Measurements from ENCODE around the gene PBXIP1. TPM values are rescaled to one million over a fixed set of nuclear protein-coding genes. Genes with fewer than 3 reads are reported as not detected.

The PBXIP1 gene
- total and polyA plus RNA-seq, 10 of the 15 experiments (the other 5 are each of a cell fraction or from before 2014, with no cell fraction given) = 0.63 to 25.6 (median 15.4) TPM

DNA sequence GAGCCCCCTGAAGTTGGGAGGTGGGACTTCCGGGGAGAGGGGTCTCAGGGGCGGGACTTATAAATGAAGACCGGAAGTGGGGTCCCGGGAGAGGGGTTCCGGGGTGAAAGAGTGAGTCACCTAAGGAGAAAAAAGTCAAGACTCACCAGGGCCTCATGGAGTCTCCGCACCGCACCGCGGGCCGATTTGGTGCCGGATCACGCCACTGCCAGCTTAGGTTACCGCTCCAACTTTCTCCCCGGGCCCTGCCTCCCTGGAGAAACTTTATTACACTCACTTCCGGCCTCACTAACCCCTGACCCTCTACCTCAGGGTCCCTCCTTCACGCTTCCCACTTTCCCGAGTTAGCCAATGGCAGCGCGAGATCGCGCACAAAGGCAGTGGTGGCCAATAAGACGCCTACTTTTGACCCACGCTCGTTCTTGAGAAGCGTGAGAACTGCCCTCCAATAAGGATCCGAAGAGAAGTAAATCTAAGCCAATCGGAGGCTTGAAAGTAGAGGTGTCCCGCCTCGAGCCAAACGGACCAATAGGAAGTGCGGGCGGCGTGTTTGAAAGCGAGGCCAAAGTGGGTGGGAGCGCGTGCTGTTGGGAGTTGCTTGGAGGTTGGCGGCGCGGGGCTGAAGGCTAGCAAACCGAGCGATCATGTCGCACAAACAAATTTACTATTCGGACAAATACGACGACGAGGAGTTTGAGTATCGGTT, 18.4 kb upstream of the PBXIP1 start, which contains the start of gene CKS1B (continued):
- TF ChIP-seq PAX8 (IDR thresholded peaks at IDR 0.05) (no peak), SMAD5 (IDR thresholded peaks at IDR 0.05; ENCODE audit: low read depth) (peak; percentile 64; the same call in 1 of the 2 replicates), SMC3 (IDR thresholded peaks at IDR 0.05; ENCODE audit: borderline replicate concordance, low read length) (no peak), CEBPB (IDR thresholded peaks at IDR 0.05; ENCODE audit: borderline replicate concordance in 1 of 2, low read depth in 2 of 2, low read length in 2 of 2) (no peak)
- TF ChIP-seq, protein P1, sequence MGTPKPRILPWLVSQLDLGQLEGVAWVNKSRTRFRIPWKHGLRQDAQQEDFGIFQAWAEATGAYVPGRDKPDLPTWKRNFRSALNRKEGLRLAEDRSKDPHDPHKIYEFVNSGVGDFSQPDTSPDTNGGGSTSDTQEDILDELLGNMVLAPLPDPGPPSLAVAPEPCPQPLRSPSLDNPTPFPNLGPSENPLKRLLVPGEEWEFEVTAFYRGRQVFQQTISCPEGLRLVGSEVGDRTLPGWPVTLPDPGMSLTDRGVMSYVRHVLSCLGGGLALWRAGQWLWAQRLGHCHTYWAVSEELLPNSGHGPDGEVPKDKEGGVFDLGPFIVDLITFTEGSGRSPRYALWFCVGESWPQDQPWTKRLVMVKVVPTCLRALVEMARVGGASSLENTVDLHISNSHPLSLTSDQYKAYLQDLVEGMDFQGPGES (IDR thresholded peaks at IDR 0.05) = peak; percentile 95

DNA sequence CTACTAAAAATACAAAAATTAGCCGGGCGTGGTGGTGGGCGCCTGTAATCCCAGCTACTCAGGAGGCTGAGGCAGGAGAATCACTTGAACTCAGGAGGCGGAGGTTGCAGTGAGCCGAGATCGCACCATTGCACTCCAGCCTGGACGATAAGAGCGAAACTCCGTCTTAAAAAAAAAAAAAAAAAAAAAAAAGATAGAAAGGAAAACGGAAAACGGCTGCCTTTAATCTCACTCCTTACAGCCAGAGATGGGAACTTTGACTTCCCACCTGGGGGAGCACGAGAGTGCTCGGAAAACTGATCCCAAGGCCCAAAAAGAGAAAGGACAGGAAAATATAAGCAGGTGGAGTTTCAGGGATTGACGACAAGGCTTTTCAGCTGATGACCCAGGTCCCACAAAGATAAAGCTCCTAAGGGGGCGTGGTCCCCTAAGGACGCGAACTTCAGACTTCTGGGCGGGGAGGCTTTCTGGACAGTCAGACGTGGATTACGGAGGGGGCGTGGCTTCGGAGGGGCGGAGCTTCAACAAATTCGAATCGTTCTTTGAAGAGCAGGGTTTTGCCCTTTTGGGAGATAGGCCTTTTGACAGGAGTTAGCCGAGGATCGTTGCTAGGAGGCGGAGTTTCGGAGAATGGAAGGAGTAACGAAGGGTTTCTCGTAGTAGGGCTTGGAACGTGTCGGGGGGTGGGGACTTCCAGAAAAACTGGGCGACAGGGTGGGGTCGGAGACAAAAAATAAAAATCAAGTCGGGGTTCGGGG, 17.6 kb upstream of the PBXIP1 start:
- no TSS peak for BruUV-seq (replicated peaks)
- no peak for FAIRE-seq
- peak; percentile 52 for ATAC-seq
- TF ChIP-seq TCF12 (IDR thresholded peaks at IDR 0.05; ENCODE audit: low read depth, low read length) = no peak
- peak; percentile 63 for TF ChIP-seq SMAD1 (IDR thresholded peaks at IDR 0.05; ENCODE audit: low read depth, partially characterized antibody)
- TF ChIP-seq, protein P2, sequence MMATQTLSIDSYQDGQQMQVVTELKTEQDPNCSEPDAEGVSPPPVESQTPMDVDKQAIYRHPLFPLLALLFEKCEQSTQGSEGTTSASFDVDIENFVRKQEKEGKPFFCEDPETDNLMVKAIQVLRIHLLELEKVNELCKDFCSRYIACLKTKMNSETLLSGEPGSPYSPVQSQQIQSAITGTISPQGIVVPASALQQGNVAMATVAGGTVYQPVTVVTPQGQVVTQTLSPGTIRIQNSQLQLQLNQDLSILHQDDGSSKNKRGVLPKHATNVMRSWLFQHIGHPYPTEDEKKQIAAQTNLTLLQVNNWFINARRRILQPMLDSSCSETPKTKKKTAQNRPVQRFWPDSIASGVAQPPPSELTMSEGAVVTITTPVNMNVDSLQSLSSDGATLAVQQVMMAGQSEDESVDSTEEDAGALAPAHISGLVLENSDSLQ (IDR thresholded peaks at IDR 0.05) = peak; percentile 82
- TF ChIP-seq NR2C1 (IDR thresholded peaks at IDR 0.05) = no peak
- TF ChIP-seq SREBF2 (IDR thresholded peaks at IDR 0.05; ENCODE audit: low read length) = no peak
- no peak for TF ChIP-seq YY1 (IDR thresholded peaks at IDR 0.05; ENCODE audit: low read depth, low read length)
- TF ChIP-seq POLR2A (IDR thresholded peaks at IDR 0.05; ENCODE audit: low read depth, low read length) = peak; percentile 57
- no peak for TF ChIP-seq BACH1 (IDR thresholded peaks at IDR 0.05; ENCODE audit: borderline replicate concordance)
- TF ChIP-seq ASH2L (IDR thresholded peaks at IDR 0.05; ENCODE audit: borderline replicate concordance, low read depth) = no peak
- TF ChIP-seq NBN (IDR thresholded peaks at IDR 0.05) = peak; percentile 97
- peak; percentile 64 for TF ChIP-seq POLR2AphosphoS5 (IDR thresholded peaks at IDR 0.05; ENCODE audit: low read length)
- TF ChIP-seq MEF2B (IDR thresholded peaks at IDR 0.05; ENCODE audit: partially characterized antibody, poor library complexity, severe bottlenecking) = peak; percentile 72
- TF ChIP-seq, protein P3, sequence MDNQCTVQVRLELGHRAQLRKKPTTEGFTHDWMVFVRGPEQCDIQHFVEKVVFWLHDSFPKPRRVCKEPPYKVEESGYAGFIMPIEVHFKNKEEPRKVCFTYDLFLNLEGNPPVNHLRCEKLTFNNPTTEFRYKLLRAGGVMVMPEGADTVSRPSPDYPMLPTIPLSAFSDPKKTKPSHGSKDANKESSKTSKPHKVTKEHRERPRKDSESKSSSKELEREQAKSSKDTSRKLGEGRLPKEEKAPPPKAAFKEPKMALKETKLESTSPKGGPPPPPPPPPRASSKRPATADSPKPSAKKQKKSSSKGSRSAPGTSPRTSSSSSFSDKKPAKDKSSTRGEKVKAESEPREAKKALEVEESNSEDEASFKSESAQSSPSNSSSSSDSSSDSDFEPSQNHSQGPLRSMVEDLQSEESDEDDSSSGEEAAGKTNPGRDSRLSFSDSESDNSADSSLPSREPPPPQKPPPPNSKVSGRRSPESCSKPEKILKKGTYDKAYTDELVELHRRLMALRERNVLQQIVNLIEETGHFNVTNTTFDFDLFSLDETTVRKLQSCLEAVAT (IDR thresholded peaks at IDR 0.05) = peak; percentile 54; the same call in 1 of the 2 replicates
- no peak for TF ChIP-seq SMC3 (IDR thresholded peaks at IDR 0.05; ENCODE audit: borderline replicate concordance, low read length)

More for the DNA sequence above, 17.6 kb upstream of the PBXIP1 start:
- in situ Hi-C loops (cut with MboI) = no loop called here
- peak; percentile 91 for DNase-seq (ENCODE audit: low read depth, low spot score)
- Histone ChIP-seq H3K4me3 (peak overlapping the region; percentile 61), H2AFZ (ENCODE audit: control insufficient read depth, low read depth, low read length) (peak overlapping the region; percentile 45), H3K27me3 (replicated peaks in 1 of 2; ENCODE audit: control insufficient read depth in 2 of 2, insufficient read depth in 2 of 2, low read length in 1 of 2) (no peaks in the 10 kb centered on the region), H4K20me1 (ENCODE audit: control insufficient read depth, insufficient read depth) (no peaks in the 10 kb centered on the region), H3K9me3 (replicated peaks; ENCODE audit: control insufficient read depth, insufficient read depth, low read length) (no peaks in the 10 kb centered on the region), H3K9ac (ENCODE audit: control insufficient read depth, insufficient read depth, low read length) (peak overlapping the region; percentile 93), H3K4me1 (ENCODE audit: control insufficient read depth, insufficient read depth, low read length) (peaks cover 31% of the 10 kb centered on the region), H3K4me2 (ENCODE audit: control insufficient read depth, insufficient read depth) (peak overlapping the region; percentile 88), H3K79me2 (ENCODE audit: control insufficient read depth, insufficient read depth, low read length) (peaks cover 78% of the 10 kb centered on the region), H3K27ac (ENCODE audit: control insufficient read depth, insufficient read depth) (peak overlapping the region; percentile 96), H3K36me3 (ENCODE audit: control insufficient read depth in 2 of 2, insufficient read depth in 2 of 2, low read length in 1 of 2) (peaks cover 0 to 10% of the 10 kb centered on the region in 2 experiments; a peak in 2 of 4 replicates)
- RAD21 ChIA-PET (ENCODE audit: unreplicated experiment) = interaction anchor here (0.7 to 1.7 kb wide), 18 partner anchors 9 to 112 kb away, joined by 3 to 16 read pairs (median 4); partner anchors contain the start of genes ADAM15, FLAD1, KCNN3 and PBXIP1
- 4% methylated on average over 34 of the region's 37 CpGs for WGBS (ENCODE audit: insufficient coverage, insufficient replicate concordance, low lambda C conversion rate, missing lambda C conversion rate)
- SMC1A ChIA-PET (ENCODE audit: uncharacterized antibody, unreplicated experiment) = interaction anchor here (0.6 to 5.4 kb wide), 15 partner anchors 10 to 414 kb away, joined by 3 to 30 read pairs (median 4); partner anchors contain the start of genes FLAD1, KCNN3 and PBXIP1
- intact Hi-C loops (cut with micrococcal nuclease; ENCODE audit: unreplicated experiment) = loop anchor here (1.0 to 5.0 kb wide), 2 partner anchors 26 to 89 kb away; partner anchors contain the start of gene EFNA4
- CTCF ChIA-PET = interaction anchor here (0.6 to 20.6 kb wide), 17 partner anchors 9 to 226 kb away, joined by 3 to 226 read pairs (median 4); partner anchors contain the start of genes FLAD1, LENEP and ZBTB7B
- POLR2A ChIA-PET = interaction anchor here (0.6 to 9.8 kb wide), 15 partner anchors 9 to 1275 kb away, joined by 3 to 140 read pairs (median 5); partner anchors contain the start of genes FLAD1, KCNN3, PBXIP1 and PMVK
